HCT116 (cell line): ENCODE measurements around the gene MAGI3. TPM values are rescaled to one million over a fixed set of nuclear protein-coding genes. Genes with fewer than 3 reads are reported as not detected.

Source experiments
- ATAC-seq: fragments of 200-7000 bp; cut with Tn5 transposase; 2 replicates; pipeline ENCODE4 v1.9.1; 2020; ENCODE audit warnings: mild to moderate bottlenecking, moderate library complexity
- BruUV-seq: library from RNA; stranded (reverse); fragments of 400-500 nt; replicated peaks from 2 replicates; lab custom pipeline; 2021; lab: Mats Ljungman, UMichigan
- CTCF ChIA-PET: fragments of 300-600 bp; sonication (Branson Sonifier 250); formaldehyde crosslinking; loops from one replicate; lab custom pipeline; 2021; ENCODE audit warnings: antibody characterized with exemption; lab: Charles Lee
- POLR2A ChIA-PET: fragments of 300-600, 350-600 bp; sonication (Branson Sonifier 250); formaldehyde crosslinking; loops from one replicate; lab custom pipeline; 2021; ENCODE audit warnings: antibody characterized with exemption; lab: Charles Lee
- RAD21 ChIA-PET, 2 experiments: fragments of 300-600 bp; sonication (Branson Sonifier 250); formaldehyde crosslinking; loops; one replicate each; lab custom pipeline; 2023; ENCODE audit warnings: low total read pairs in 2 of 2; ENCODE audit not compliant: uncharacterized antibody in 2 of 2, unreplicated experiment in 2 of 2, low non-redundant PET in 1 of 2; lab: Charles Lee
- DNase-seq: peaks from one replicate; pipeline ENCODE4 v3.0.0-alpha.2; 2010; ENCODE audit warnings: low read depth, low spot score
- H2AFZ ChIP-seq: fragments of 200-600 bp; shearing (Covaris generic), sonication (generic); 2 replicates; pipeline ENCODE4 v1.6.1; 2017; ENCODE audit warnings: low read depth, mixed run types, mixed read lengths, antibody characterized with exemption, low read length; ENCODE audit not compliant: poor library complexity, severe bottlenecking
- H3K27ac ChIP-seq: 2 replicates; pipeline ENCODE4 v1.5.1; 2012; ENCODE audit warnings: low read depth, low read length
- H3K27me3 ChIP-seq: fragments of 200-600 bp; sonication (generic); 2 replicates; pipeline ENCODE4 v1.6.1; 2016; ENCODE audit warnings: mixed run types, low read length, mixed read lengths; ENCODE audit not compliant: insufficient read depth
- H3K36me3 ChIP-seq, 2 experiments: fragments of 200-500 bp in 1 of 2; fragments of 200-600 bp in 1 of 2; sonication (Bioruptor generic) in 1 of 2; sonication (generic) in 1 of 2; 2 replicates each; pipeline versions ENCODE4 v1.5.1 to v1.6.1; 2014 to 2016; ENCODE audit warnings: low read length in 2 of 2, inconsistent platforms in 1 of 2, mixed read lengths in 1 of 2, mixed run types in 1 of 2; ENCODE audit not compliant: insufficient read depth in 2 of 2, control insufficient read depth in 1 of 2
- H3K4me1 ChIP-seq, 2 experiments: fragments of 200-600 bp in 1 of 2; sonication (generic) in 1 of 2; 2 replicates each; pipeline versions ENCODE4 v1.5.1 to v1.6.1; 2012 to 2017; ENCODE audit warnings: low read length in 2 of 2, inconsistent platforms in 1 of 2, mild to moderate bottlenecking in 1 of 2, mixed read lengths in 1 of 2, mixed run types in 1 of 2, moderate library complexity in 1 of 2; ENCODE audit not compliant: insufficient read depth in 2 of 2, control insufficient read depth in 1 of 2
- H3K4me2 ChIP-seq: fragments of 200-600 bp; sonication (generic); 2 replicates; pipeline ENCODE4 v1.6.1; 2017; ENCODE audit warnings: mixed run types, low read length, mixed read lengths
- H3K4me3 ChIP-seq, 2 experiments: fragments of 200-600 bp in 1 of 2; sonication (generic) in 1 of 2; replicated peaks in 1 of 2; 2 replicates each; pipeline ENCODE4 v1.5.1; 2011 to 2016; ENCODE audit warnings: low read length in 2 of 2, control low read depth in 1 of 2, low read depth in 1 of 2, mild to moderate bottlenecking in 1 of 2, mixed read lengths in 1 of 2, mixed run types in 1 of 2
- H3K79me2 ChIP-seq: fragments of 200-600 bp; sonication (generic); 2 replicates; pipeline ENCODE4 v1.6.1; 2017; ENCODE audit warnings: mild to moderate bottlenecking, mixed run types, low read length, moderate library complexity, mixed read lengths; ENCODE audit not compliant: insufficient read depth
- H3K9ac ChIP-seq: fragments of 200-600 bp; sonication (generic); 2 replicates; pipeline ENCODE4 v1.6.1; 2016; ENCODE audit warnings: low read length, mixed read lengths
- H3K9me2 ChIP-seq: fragments of 200-600 bp; sonication (generic), shearing (Covaris generic); 2 replicates; pipeline ENCODE4 v1.6.1; 2017; ENCODE audit warnings: mixed run types, mild to moderate bottlenecking, moderate library complexity; ENCODE audit not compliant: insufficient read depth
- H3K9me3 ChIP-seq, 2 experiments: fragments of 200-500 bp in 1 of 2; fragments of 200-600 bp in 1 of 2; sonication (Bioruptor generic) in 1 of 2; sonication (generic) in 1 of 2; 2 replicates each; pipeline ENCODE4 v1.6.1; 2014 to 2017; ENCODE audit warnings: low read length in 2 of 2, mixed read lengths in 2 of 2, inconsistent platforms in 1 of 2, low read depth in 1 of 2, mild to moderate bottlenecking in 1 of 2, mixed run types in 1 of 2, moderate library complexity in 1 of 2; ENCODE audit not compliant: control insufficient read depth in 1 of 2, insufficient read depth in 1 of 2
- H4K20me1 ChIP-seq: fragments of 200-600 bp; sonication (generic), shearing (Covaris generic); 2 replicates; pipeline ENCODE4 v1.6.1; 2017; ENCODE audit warnings: mixed run types, mild to moderate bottlenecking, moderate library complexity; ENCODE audit not compliant: insufficient read depth
- CBX3 ChIP-seq: IDR thresholded peaks from 2 replicates; pipeline ENCODE4 v1.6.1; 2012; ENCODE audit warnings: low read depth
- CEBPB ChIP-seq: IDR thresholded peaks from 2 replicates; pipeline ENCODE4 v1.6.1; 2012; ENCODE audit warnings: low read depth
- EZH2 ChIP-seq: fragments of 200-600 bp; sonication (generic); IDR thresholded peaks from 2 replicates; pipeline ENCODE4 v1.6.1; 2017; ENCODE audit warnings: antibody characterized with exemption, mixed run types
- FOSL1 ChIP-seq: IDR thresholded peaks from 2 replicates; pipeline ENCODE4 v1.6.1; 2012; ENCODE audit warnings: low read depth
- MAX ChIP-seq: IDR thresholded peaks from 2 replicates; pipeline ENCODE4 v1.6.1; 2012
- SRF ChIP-seq: IDR thresholded peaks from 2 replicates; pipeline ENCODE4 v1.6.1; 2012; ENCODE audit warnings: low read depth
- ZBTB33 ChIP-seq: IDR thresholded peaks from 2 replicates; pipeline ENCODE4 v1.6.1; 2011; ENCODE audit warnings: mild to moderate bottlenecking, low read length, moderate library complexity; ENCODE audit not compliant: insufficient replicate concordance; ENCODE audit errors: extremely low read depth
- ZNF274 ChIP-seq: fragments of 200-500 bp; sonication (Bioruptor generic); IDR thresholded peaks from 2 replicates; pipeline ENCODE4 v1.6.1; 2014; ENCODE audit warnings: mild to moderate bottlenecking, low read depth, low read length, inconsistent platforms
- intact Hi-C: fragments of 100-400 bp; cut with micrococcal nuclease; formaldehyde crosslinking; loops from 2 replicates; pipeline ENCODE4 v1.10.0; 2022
- total RNA-seq: library from RNA; stranded (reverse); gene quantifications from one replicate; pipeline ENCODE4 v1.2.1, GENCODE V29; 2021; ENCODE audit not compliant: unreplicated experiment
- TF ChIP-seq, protein P1 (sequence below): IDR thresholded peaks from 2 replicates; pipeline ENCODE4 v1.6.1; 2012
- TF ChIP-seq, protein P2 (sequence below): IDR thresholded peaks from 2 replicates; pipeline ENCODE4 v1.6.1; 2012; ENCODE audit warnings: low read depth
- TF ChIP-seq, protein P3 (sequence below), 3 experiments: fragments of 200-600 bp in 1 of 3; sonication (generic) in 1 of 3; IDR thresholded peaks in 2 of 3; conservative IDR thresholded peaks in 1 of 3; 2 replicates each; pipeline ENCODE4 v1.5.1; 2012 to 2017; ENCODE audit warnings: low read depth in 2 of 3, low read length in 2 of 3, antibody characterized with exemption in 1 of 3, borderline replicate concordance in 1 of 3, control low read depth in 1 of 3, mild to moderate bottlenecking in 1 of 3, mixed read lengths in 1 of 3, mixed run types in 1 of 3, moderate library complexity in 1 of 3; ENCODE audit not compliant: insufficient read depth in 1 of 3

Gene MAGI3
- total RNA-seq, 1 experiment from 2014 or later, result 11.8 TPM

GRCh38 chr1:113551728-113552127, 161.4 kb downstream of the MAGI3 start:
- intact Hi-C loops, result no loop called here
- Histone ChIP-seq H3K4me2 (no peak overlapping the region), H4K20me1 (no peaks in the 10 kb centered on the region), H2AFZ (no peak overlapping the region), H3K27ac (no peak overlapping the region), H3K4me3 (no peak overlapping the region), H3K27me3 (no peaks in the 10 kb centered on the region), H3K79me2 (no peaks in the 10 kb centered on the region), H3K9me3 (no peaks in the 10 kb centered on the region), H3K4me1 (no peaks in the 10 kb centered on the region), H3K9ac (no peak overlapping the region), H3K36me3 (no peaks in the 10 kb centered on the region), H3K9me2 (no peaks in the 10 kb centered on the region)
- CTCF ChIA-PET, result no interaction called here
- RAD21 ChIA-PET, result no interaction called here
- POLR2A ChIA-PET, result no interaction called here
- BruUV-seq, result no TSS peak
- no peak for TF ChIP-seq MAX
- TF ChIP-seq EZH2, result no peak
- TF ChIP-seq, protein P1, sequence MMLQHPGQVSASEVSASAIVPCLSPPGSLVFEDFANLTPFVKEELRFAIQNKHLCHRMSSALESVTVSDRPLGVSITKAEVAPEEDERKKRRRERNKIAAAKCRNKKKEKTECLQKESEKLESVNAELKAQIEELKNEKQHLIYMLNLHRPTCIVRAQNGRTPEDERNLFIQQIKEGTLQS, result no peak
- TF ChIP-seq FOSL1, result no peak
- TF ChIP-seq, protein P2, sequence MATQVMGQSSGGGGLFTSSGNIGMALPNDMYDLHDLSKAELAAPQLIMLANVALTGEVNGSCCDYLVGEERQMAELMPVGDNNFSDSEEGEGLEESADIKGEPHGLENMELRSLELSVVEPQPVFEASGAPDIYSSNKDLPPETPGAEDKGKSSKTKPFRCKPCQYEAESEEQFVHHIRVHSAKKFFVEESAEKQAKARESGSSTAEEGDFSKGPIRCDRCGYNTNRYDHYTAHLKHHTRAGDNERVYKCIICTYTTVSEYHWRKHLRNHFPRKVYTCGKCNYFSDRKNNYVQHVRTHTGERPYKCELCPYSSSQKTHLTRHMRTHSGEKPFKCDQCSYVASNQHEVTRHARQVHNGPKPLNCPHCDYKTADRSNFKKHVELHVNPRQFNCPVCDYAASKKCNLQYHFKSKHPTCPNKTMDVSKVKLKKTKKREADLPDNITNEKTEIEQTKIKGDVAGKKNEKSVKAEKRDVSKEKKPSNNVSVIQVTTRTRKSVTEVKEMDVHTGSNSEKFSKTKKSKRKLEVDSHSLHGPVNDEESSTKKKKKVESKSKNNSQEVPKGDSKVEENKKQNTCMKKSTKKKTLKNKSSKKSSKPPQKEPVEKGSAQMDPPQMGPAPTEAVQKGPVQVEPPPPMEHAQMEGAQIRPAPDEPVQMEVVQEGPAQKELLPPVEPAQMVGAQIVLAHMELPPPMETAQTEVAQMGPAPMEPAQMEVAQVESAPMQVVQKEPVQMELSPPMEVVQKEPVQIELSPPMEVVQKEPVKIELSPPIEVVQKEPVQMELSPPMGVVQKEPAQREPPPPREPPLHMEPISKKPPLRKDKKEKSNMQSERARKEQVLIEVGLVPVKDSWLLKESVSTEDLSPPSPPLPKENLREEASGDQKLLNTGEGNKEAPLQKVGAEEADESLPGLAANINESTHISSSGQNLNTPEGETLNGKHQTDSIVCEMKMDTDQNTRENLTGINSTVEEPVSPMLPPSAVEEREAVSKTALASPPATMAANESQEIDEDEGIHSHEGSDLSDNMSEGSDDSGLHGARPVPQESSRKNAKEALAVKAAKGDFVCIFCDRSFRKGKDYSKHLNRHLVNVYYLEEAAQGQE, result no peak
- TF ChIP-seq, protein P3, sequence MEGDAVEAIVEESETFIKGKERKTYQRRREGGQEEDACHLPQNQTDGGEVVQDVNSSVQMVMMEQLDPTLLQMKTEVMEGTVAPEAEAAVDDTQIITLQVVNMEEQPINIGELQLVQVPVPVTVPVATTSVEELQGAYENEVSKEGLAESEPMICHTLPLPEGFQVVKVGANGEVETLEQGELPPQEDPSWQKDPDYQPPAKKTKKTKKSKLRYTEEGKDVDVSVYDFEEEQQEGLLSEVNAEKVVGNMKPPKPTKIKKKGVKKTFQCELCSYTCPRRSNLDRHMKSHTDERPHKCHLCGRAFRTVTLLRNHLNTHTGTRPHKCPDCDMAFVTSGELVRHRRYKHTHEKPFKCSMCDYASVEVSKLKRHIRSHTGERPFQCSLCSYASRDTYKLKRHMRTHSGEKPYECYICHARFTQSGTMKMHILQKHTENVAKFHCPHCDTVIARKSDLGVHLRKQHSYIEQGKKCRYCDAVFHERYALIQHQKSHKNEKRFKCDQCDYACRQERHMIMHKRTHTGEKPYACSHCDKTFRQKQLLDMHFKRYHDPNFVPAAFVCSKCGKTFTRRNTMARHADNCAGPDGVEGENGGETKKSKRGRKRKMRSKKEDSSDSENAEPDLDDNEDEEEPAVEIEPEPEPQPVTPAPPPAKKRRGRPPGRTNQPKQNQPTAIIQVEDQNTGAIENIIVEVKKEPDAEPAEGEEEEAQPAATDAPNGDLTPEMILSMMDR (IDR thresholded peaks at IDR 0.05 in 2 of 3, conservative IDR thresholded peaks at IDR 0.05 in 1 of 3; ENCODE audit: borderline replicate concordance in 1 of 3, insufficient read depth in 1 of 3, low read depth in 2 of 3, low read length in 2 of 3), result no peak
- no peak for TF ChIP-seq CEBPB
- TF ChIP-seq CBX3, result no peak
- TF ChIP-seq ZBTB33, result no peak
- TF ChIP-seq ZNF274, result no peak
- TF ChIP-seq SRF, result no peak
- no peak for DNase-seq
- ATAC-seq, result no peak
